GM18505 (cell line): ENCODE measurements around the gene B3GNT4.

Source experiments
- ATAC-seq: cut with Tn5 transposase; IDR thresholded peaks from one replicate; pipeline ENCODE4 v1.9.1; 2021; ENCODE audit not compliant: unreplicated experiment
- POLR2A ChIP-seq: IDR thresholded peaks from 4 replicates; pipeline ENCODE4 v1.6.1; 2011; ENCODE audit warnings: borderline replicate concordance; ENCODE audit not compliant: insufficient read depth, insufficient read length; ENCODE audit errors: extremely low read depth

B3GNT4 gene

DNA sequence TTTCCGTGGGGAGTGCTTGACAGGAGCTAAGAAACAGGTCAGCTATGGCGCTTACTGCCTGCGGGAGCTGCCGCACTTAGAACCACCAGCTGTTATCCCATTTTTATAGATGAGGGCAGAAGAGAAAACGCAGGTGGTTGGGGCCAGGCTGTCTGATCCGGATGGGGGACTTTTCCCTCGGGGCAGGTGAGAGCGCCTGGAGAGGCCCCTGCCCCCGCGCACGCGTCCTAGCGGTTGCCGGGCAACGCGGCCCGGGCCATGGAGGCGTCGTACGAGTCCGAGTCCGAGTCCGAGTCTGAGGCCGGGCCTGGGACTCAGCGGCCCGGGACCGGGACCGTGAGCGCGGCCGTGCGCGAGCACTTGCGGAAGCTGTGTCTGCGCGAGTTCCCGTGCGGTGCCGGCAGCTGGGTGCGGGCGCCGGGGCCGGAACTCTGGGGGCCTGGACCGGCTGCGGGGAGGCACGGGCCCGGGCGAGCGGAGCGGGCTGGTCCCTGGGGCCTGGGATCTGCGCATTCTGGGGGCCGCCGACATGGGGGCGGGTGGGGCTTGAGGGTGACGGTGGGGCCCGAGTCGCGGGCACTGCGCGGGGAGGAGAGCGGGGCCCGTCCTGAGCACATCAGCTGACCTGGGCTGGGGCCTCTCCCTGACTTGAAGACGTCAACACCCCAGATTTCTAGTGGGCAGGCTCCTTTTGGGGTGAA is 20.5 kb upstream of the B3GNT4 start, which contains the start of gene LRRC43:
Gene LRRC43 (plus strand): TSS at position 237 of the 701 bp plus-strand sequence. CDS start 22 bp downstream, at position 259.
- ATAC-seq = no peak
- no peak for TF ChIP-seq POLR2A

GRCh38 chr12:122183588-122183940 is 19.9 kb upstream of the B3GNT4 start:
- ATAC-seq = no peak
- TF ChIP-seq POLR2A = no peak

DNA sequence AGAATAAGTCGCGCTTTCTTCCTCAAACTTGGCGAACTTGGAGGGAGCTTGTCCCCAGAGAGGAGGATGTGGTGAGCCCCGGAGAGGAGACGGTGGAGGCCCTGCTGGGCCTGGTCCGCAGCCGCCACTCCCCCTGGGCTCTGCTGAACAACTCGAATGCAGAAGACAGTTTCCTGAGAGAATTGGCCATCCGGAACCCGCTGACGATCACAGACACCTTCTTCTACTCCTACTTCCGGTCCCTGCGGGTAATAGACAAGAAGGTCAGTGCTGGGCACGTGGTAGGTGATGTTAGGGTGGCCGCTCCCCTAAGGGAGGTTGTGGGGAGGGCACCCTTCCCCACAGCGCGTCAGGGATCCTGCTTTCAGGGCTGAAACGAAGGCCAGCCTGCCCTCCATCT is 19.0 kb upstream of the B3GNT4 start:
- TF ChIP-seq POLR2A = no peak
- ATAC-seq = no peak

DNA sequence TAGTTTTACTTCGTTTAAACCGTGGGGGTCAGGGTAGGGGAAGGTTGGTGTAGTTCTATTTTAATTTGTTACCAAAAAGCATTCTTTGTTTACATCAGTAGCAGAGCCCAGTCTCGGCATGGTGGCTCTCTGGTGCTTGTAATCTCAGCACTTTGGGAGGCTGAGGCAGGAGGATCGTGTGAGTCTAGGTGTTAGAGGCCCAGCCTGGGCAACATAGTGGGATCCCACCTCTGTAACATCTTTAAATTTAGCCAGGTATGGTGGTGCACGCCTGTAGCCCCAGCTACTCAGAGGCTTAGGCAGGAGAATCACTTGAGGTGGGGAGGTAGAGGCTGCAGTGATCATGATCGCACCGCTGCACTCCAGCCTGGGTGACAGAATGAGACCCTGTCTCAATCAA is 18.4 kb upstream of the B3GNT4 start:
- TF ChIP-seq POLR2A = no peak
- no peak for ATAC-seq

DNA sequence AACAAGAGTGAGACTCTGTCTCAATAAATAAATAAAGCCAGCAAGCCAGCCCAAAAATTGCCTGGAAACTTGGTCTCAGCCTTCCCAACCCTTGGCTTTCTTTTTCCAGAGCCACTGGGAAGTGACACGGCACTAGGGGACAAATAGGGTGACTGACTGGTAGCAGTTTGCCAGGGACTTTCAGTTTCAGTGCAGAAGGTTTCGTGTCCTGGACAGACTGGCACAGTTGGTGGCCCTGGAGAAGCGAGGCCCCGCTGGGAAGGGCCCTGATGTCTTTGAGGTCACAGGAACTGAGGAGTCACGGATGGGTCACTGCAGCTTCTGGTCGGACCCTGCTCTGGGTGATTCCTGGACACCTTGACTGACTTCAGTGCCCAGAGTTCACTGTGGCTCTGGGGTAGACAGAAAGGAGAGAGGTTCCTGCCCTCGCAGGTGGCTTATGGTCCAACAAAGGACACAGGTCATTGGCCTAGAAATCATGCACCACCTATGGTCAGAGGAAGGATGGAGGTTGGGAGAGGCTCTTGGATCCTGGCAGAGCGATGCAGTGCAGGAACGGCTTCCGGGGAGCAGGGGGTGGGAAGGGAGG is 17.9 kb upstream of the B3GNT4 start:
- ATAC-seq = no peak
- TF ChIP-seq POLR2A = no peak

- no peak for TF ChIP-seq POLR2A
These were observed 16.0 kb upstream of the B3GNT4 start for GRCh38 chr12:122187466-122187865.

DNA sequence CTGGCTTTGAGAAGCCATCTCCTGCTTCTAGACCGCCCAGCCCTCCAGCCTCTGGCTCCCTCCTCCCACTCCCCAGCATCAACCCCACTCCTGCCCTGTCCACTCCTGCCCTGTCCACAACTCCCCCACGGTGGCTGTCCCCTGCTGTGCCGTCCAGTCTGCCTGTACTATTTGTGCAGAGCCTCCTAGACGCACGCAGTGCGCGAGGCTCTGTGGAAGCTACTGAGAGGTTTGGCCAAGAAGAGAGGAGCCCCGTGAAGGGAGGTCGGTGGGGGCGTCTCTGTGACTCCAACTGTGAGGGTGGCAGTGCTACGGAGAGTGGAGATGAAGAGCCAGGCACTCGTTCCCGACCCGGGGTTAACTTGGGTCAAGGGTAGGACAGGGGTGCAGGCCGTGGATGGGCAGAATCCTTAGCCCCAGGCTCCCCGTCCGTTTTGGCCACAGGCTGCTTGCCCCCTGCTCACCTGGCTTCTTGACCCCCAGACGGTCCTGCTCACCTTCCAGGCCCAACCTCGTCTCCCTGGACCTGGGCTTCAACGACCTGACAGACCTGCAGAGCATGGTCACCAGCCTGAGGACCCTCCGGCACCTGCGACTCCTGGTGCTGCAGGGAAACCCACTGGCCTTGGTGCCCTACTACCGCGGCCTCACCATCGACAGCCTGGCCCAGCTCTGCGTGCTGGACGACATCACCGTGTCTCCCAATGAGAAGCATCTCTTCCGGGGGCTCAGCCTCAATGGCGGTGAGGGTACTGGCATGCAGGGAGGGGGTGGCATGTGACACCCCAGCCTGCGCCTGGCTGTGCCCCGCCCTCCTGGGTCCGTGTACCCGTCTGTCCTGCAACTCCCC is 13.7 kb upstream of the B3GNT4 start:
- ATAC-seq = no peak
- TF ChIP-seq POLR2A = no peak

More at GRCh38 chr12:122187466-122187865, 16.0 kb upstream of the B3GNT4 start:
- no peak for ATAC-seq

- no peak for TF ChIP-seq POLR2A
- no peak for ATAC-seq
These were observed 12.5 kb upstream of the B3GNT4 start for GRCh38 chr12:122190842-122191668.

- ATAC-seq = no peak
- no peak for TF ChIP-seq POLR2A
These were observed 11.1 kb upstream of the B3GNT4 start for GRCh38 chr12:122192441-122192840.

- ATAC-seq = no peak
- TF ChIP-seq POLR2A = no peak
These were observed 8.7 kb upstream of the B3GNT4 start for GRCh38 chr12:122194804-122195203.

DNA sequence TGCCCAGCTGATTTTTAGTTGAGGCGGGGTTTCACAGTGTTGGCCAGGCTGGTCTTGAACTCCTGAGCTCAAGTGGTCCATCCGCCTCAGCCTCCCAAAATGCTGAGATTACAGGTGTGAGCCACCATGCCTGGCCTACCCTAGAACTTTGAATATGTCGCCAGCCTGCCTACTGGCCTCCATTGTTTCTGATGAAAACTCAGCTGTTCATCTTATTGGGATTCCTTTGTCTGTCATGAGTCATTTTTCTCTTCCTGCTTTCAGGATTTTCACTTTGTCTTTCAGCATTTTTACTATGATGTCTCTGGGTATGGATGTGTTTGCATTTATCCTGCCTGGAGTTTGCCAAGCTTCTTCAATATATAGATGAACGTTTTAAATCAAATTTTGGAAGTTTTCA is 8.1 kb upstream of the B3GNT4 start:
- ATAC-seq = no peak
- TF ChIP-seq POLR2A = no peak

DNA sequence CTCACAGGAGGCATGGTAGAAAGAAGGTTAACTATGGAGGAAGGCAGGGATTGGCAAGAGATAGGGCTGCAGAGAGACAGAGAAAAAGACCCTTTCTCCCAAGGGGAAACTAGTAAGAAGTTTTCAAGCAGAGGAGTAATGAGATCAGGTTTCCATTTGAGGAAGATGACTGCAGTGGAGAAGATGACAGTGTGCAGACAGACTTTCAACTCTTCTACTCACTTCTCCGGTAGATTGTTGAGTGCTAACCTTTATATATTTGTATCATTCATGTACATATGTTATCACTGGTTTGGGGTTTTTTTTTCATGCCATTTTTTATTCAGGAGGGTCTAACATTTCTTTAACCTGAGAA is 5.9 kb upstream of the B3GNT4 start:
- TF ChIP-seq POLR2A = no peak

More for the DNA sequence above, 5.9 kb upstream of the B3GNT4 start:
- ATAC-seq = no peak
